Activated T-cell treated with anti-CD3 and anti-CD28 coated beads, Interleukin-2, amount 50 U/mL, for 1 hour (primary cell): ENCODE measurements around the gene ISG15.
"Not testable (repeated sequence)": the region's sequence is repeated elsewhere in the genome, so short reads cannot be mapped to it uniquely, and the experiment has no call there.

ENCODE experiments used
- DNase-seq: peaks from one replicate; pipeline ENCODE4 v3.0.0-alpha.2; 2020

Gene ISG15

DNA sequence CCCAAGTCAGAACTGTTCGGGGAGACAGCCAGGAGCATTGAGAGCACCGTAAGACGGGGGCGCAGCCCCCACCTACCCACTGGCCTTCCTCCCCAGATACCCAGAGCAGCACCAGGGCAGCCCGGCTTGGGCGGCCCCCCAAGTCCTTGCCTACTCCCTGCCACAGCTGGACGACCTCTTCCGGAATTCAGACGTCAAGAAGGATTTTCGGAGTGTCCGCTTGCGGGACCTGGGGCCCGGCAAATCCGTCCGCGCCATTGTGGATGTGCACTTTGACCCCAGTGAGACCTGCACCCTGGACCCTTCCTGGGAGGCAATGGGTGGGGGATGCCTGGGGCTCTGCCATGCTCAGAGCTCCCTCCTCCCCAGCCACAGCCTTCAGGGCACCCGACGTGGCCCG lies 34.1 kb downstream of the ISG15 start:
- no peak for DNase-seq

DNA sequence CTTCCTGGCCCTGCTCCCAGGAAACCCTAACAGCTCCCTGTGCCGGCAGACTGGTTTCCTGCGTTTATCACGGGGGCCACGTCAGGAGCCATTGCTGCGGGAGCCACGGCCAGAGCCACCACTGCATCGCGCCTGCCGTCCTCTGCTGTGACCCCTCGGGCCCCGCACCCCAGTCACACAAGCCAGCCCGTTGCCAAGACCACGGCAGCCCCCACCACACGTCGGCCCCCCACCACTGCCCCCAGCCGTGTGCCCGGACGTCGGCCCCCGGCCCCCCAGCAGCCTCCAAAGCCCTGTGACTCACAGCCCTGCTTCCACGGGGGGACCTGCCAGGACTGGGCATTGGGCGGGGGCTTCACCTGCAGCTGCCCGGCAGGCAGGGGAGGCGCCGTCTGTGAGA lies 34.7 kb downstream of the ISG15 start:
- DNase-seq: no peak

DNA sequence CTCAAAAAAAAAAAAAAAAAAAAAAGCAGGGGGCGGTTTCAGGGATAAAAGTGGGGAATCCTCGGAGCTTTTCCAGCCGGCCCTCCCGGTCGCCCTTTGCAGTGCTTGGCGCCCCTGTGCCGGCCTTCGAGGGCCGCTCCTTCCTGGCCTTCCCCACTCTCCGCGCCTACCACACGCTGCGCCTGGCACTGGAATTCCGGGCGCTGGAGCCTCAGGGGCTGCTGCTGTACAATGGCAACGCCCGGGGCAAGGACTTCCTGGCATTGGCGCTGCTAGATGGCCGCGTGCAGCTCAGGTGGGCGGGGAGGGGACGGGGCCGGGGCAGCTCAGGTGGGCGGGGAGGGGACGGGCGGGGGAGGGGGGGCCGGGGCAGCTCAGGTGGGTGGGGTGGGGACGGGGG lies 35.5 kb downstream of the ISG15 start:
- DNase-seq: no peak

DNA sequence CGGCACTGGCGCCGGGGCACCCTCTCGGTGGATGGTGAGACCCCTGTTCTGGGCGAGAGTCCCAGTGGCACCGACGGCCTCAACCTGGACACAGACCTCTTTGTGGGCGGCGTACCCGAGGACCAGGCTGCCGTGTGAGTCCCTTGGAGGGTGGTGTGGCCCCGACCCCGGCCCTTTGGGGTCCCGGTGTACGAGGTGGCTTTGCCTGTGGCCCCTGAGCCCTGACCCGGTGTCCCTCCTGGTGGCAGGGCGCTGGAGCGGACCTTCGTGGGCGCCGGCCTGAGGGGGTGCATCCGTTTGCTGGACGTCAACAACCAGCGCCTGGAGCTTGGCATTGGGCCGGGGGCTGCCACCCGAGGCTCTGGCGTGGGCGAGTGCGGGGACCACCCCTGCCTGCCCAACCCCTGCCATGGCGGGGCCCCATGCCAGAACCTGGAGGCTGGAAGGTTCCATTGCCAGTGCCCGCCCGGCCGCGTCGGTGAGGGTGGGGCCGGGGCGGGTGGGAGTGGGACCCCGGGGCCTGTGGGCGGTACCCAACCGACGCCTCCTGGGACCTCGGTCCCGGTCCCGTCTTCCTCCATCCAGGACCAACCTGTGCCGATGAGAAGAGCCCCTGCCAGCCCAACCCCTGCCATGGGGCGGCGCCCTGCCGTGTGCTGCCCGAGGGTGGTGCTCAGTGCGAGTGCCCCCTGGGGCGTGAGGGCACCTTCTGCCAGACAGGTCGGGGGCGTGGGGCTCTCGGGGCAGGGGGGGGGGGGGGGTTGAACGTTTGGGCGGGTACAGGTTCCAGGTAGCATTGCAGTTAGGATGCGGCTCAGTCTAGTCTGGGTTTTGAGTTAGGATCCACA lies 36.2 kb downstream of the ISG15 start:
- no peak for DNase-seq

DNA sequence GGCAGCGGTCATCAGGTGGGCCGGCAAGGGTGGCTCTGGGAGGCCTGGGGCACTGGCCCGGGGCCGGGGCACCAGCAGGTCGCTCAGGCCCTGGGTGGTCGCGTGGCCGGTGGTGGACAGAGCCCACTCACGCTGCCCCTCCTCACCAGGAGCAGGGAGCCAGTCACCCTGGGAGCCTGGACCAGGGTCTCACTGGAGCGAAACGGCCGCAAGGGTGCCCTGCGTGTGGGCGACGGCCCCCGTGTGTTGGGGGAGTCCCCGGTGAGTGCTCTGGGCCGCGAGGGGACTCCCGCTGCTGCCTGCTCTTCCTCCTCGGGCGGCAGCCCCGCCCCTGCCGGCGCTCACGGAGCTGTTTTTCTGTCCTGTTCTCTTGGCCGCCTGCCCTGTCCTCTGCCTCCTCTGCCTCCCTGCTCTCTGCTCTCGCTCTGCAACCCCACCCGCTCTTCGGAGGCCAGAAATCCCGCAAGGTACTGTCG lies 37.3 kb downstream of the ISG15 start:
- DNase-seq: no peak

DNA sequence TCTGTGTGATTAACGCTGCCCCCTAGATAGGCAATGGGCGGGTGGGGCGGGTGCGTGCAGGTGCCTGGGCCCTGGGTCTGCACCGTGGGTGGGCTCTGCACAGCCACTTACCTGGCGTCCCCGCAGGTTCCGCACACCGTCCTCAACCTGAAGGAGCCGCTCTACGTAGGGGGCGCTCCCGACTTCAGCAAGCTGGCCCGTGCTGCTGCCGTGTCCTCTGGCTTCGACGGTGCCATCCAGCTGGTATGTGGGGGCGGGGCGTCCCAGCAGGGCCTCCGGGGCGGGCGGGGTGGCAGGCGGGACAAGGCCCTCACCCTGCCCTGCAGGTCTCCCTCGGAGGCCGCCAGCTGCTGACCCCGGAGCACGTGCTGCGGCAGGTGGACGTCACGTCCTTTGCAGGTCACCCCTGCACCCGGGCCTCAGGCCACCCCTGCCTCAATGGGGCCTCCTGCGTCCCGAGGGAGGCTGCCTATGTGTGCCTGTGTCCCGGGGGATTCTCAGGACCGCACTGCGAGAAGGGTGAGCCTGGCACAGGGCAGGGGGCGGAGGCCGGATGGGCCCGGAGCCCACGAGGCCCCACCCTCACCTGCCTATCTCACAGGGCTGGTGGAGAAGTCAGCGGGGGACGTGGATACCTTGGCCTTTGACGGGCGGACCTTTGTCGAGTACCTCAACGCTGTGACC lies 38.0 kb downstream of the ISG15 start:
- DNase-seq: no peak

DNA sequence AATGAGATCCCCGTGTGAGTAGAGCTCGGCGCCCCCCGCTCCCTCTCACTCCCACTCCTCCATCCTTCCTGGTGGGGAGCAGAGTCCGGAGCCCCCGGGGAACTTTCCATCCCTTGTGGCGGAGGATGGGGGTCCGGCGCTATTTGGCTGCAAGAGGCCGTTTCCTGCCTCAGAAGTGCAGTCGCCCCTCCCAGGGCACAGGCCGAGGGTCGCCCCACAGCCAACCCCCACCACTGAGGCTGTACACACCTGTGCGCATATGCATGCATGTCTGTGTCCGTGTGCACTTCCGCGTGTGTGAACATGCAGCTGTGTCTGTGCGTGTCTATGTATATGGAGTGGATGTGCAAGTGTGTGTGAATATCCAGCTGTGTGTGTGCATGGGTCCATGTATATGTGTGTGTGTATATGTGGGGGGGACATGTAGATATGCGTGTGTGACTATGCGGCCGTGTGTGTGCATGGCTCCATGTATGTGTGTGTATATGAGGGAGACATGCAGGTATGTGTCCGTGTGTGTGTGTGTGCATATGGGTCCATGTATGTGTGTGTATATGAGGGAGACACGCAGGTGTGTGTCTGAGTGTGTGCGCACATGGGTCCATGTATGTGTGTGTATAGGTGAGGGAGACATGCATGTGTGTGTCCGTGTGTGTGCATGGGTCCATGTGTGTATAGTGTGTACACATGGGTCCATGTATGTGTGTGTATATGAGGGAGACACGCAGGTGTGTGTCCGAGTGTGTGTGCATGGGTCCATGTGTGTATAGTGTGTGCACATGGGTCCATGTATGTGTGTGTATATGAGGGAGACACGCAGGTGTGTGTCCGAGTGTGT lies 38.9 kb downstream of the ISG15 start:
- DNase-seq: no peak

DNA sequence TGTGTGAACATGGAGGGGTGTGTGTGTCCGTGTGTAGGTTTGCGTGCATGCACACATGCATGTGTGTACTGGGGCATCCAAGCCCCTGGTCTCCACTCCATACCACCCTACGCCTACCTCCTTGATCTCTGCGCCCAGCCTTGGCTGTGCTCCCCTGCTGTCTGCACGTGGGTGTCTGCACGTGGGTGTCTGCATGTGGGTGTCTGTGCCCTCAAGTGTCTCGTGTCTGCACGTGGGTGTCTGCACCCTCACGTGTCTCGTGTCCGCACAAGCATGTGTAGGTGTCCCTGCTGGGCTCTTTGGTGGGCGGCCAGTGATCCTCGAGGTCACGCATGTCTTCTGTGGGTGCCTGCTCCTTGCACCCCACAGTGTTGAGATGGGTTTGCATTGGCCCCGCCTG lies 39.7 kb downstream of the ISG15 start:
- no peak for DNase-seq

DNA sequence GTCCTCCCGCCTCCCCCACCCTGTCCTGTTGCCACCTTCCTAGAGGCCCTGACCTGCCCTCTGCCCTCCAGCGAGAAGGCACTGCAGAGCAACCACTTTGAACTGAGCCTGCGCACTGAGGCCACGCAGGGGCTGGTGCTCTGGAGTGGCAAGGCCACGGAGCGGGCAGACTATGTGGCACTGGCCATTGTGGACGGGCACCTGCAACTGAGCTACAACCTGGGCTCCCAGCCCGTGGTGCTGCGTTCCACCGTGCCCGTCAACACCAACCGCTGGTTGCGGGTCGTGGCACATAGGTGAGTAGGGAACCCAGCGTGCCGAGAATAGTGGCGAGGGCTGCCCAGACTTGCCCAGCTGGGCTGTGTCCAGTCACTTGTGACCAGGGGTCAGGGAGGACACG lies 40.4 kb downstream of the ISG15 start:
- no peak for DNase-seq

DNA sequence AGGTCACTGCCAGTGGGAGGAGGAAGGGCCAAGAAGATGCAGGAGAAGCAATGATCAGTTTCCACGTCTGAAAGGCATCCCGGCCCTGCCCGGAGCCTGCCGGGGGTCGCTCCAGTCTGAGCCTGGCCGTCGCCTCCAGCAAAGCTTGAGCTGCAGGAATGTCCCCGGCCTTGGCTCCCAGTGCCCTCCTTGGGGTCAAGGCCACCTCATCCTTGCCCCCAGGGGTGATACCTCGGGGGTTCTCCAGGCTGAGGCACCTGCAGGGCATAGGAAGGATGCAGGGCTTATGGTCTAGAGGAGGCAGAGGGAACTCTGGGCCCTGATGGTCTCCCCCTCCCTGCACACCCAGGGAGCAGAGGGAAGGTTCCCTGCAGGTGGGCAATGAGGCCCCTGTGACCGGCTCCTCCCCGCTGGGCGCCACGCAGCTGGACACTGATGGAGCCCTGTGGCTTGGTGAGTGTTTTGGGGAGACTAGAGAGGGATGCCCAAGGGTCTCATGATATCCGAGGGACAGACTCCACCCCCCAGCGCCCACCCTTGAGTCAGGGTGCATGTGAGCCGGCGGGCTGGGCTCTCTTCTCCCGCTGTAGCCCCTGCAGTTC lies 40.9 kb downstream of the ISG15 start:
- no peak for DNase-seq

DNA sequence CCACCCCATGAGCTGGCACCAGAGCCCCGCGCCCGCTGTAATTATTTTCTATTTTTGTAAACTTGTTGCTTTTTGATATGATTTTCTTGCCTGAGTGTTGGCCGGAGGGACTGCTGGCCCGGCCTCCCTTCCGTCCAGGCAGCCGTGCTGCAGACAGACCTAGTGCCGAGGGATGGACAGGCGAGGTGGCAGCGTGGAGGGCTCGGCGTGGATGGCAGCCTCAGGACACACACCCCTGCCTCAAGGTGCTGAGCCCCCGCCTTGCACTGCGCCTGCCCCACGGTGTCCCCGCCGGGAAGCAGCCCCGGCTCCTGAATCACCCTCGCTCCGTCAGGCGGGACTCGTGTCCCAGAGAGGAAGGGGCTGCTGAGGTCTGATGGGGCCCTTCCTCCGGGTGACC lies 41.7 kb downstream of the ISG15 start:
- DNase-seq: no peak

DNA sequence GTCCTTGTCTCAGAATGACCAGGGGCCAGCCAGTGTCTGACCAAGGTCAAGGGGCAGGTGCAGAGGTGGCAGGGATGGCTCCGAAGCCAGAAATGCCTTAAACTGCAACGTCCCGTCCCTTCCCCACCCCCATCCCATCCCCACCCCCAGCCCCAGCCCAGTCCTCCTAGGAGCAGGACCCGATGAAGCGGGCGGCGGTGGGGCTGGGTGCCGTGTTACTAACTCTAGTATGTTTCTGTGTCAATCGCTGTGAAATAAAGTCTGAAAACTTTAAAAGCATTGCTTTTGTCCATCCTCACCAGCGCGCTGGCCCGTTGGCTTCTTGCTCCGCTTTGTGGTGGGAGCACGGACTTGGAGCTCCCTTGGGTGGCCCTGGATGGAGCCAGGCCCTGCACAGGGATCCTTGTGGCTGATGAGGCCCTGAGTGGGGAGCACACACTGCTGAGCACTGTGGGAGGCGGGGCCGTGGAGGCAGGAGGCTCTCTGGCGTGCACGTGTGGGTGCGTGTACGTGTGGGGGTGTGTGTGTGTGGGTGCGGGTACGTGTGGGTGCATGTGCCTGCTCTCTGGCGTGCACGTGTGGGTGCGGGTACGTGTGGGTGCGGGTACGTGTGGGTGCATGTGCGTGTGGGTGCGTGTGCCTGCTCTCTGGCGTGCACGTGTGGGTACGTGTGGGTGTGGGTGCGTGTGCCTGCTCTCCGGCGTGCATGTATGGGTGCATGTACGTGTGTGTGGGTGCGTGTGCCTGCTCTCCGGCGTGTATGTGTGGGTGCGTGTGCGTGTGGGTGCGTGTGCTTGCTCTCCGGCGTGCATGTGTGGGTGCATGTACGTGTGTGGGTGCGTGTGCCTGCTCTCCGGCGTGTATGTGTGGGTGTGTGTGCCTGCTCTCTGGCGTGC lies 42.8 kb downstream of the ISG15 start:
- DNase-seq: no peak

DNA sequence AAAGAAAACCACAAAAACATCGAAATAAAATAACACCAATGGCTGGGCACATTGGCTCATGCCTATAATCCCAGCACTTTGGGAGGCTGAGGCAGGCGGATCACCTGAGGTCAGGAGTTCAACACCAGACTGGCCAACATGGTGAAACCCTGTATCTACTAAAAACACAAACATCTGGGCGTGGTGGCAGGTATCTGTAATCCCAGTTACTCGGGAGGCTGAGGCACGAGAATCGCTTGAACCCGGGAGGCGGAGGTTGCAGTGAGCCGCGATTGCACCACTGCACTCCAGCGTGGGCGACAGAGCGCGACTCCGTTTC lies 44.4 kb downstream of the ISG15 start:
- DNase-seq: not testable (repeated sequence)

DNA sequence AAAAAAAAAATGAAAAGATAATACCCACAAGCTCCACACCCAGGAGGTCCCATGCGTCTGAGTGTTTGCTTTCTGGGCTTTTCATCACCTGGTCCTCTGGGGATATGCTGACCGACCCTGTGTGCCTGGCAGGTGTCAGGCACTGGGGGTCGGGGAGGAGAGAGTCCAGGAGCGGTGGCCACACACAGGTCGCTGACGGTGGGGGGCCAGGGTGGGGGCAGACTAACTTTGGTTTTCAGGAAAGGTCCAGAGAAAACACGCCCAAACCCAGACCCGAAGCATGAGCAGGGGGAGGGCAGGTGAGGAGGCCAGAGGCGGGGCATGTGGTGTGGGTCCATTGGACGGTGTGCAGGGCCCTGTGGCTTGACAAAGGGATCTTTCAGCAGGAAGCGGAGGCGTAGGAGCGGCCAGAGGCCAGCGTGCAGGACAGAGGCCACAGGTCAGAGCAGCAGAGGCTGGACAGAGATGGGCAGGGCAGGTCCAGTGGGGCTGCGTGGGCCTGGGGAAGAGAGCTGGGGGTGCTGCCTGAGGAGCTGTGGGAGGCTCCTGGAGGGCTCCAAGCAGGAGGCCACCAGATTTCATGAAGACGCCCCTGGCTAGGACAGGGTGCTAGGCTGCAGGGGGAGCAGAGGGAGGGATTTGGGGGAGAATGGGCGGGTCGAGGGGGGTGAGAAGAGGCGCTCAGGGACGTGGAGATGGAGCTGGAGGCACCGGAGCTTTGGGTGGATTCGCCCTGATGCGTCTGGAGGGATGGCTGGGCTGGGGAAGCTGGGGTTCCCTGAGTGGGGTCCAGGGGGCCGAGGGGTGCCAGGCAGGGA lies 45.0 kb downstream of the ISG15 start:
- DNase-seq: no peak

DNA sequence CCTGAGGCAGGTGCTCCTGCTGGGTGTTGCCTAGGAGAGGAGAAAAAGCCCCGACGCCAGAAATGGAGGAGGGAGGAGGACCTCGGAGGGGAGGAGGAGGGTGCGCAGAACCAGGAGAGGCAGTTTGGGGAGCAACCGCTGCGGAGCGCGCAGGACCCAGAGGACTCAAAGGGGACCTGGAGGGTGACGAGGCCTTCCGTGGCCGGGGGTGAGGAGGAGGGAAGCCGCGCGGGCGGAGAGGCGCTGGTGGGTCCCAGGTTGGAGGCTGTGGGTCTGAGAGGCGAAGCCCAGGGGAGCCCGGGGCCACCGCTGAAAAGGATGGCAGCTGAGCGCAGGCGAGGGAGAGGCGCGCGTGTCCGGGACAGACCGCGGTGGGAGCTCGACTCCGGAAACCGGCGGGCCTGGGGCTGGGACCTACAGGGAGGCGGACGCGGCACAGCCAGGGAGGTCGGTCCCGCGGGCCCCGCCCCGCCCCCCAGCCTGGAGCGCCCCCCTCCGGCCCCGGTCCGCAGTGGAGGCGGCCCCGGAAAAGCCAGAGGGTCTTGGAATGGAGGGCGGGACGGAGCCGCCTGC lies 45.7 kb downstream of the ISG15 start:
- DNase-seq: no peak

DNA sequence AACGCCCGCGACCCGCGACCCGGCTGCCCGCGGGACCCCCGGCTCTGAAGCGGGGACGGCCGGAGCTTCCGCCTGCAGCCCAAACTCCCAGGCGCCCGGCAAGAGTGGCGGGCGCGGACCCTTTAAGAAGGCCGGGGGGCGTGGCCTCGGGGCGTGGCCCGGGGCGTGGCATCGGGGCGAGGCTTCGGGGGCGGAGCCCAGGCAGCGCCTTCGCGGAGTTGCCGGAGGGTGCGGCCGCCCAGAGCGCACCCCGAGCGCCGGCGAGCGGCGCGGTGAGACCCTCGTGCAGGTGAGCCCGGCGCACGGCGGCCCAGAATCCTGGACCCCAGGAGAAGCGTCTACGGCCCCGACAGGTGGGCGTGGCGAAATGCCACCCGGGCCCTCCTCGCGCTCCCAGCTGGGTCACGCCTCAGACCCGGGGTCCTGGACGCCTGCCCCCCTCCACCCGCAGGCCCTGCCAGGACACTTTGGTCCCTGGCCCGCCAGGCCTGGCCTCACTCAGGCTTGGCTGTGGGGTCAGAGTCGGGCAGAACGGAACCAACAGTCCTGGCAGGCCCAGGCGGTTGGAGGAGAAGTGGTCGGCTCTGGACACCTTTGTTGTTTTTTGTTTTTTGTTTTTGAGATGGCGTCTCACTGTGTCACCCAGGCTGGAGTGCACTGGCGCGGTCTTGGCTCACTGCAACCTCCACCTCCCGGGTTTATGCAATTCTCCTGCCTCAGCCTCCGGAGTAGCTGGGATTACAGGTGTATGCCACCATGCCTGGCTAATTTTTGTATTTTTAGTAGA lies 46.4 kb downstream of the ISG15 start:
- peak; percentile 97 for DNase-seq

DNA sequence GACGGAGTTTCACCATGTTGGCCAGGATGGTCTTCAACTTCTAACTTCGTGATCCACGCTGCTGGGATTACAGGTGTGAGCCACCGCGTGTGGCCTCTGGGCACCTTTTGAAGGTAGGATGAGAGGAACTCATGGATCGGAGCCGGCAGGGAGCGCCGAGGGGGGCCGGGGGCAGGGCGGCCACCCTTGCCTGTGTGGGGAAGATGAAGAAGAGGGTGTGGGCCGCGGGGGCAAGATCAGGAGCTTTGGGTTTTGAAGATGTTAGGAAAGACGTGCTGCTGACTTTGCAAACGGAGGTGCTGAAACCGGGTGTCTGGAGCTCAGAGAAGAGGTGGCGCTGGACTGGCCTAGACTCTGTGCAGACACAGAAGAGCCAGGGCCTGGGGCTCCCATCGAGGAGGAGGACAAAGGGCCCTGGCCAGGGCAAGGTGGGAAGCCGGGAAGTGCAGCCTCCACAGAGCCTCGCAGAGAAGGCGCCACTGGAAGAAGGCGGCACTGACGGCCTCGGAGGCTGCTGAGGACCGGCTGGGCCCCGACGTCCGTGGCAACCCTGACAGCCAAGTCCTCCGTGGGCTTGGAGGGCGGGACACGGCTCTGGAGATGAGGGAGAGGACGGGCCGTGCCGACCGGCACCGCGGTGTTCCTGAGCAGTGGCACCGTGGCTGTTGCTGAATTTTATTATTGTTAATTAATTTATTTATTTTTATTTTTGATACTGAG lies 47.1 kb downstream of the ISG15 start:
- no peak for DNase-seq

DNA sequence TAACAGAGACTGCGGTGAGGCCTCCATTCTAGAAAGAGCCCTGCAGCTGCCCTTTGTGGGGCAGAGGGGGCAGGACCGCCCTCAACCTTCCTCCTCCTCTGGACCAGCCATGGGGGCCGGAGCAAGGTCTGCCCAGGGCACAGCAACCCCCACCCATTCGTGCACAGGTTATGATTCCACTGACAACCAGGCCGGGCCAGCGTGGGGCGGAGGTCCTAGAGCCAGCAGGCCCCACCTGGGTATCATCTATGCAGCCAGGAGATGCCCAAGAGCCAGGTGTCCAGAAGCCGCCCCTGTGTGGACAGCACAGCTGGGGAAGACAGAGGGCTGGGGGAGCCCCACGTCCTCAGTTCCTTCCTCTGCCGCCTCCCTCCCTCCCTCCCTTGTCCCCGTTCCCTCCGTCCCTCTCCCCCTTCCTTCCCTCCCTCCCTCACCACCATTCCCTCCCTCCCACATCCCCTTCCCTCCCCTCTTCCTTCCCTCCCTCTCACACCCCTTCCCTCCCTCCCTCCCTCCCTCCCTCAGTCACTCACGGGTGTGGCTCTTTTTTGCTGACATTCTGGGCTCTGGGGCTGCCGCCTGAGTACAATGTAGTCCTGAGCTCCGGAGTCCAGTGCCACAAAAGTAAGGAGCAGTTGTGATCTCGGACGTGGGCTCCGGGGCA lies 48.5 kb downstream of the ISG15 start:
- DNase-seq: no peak
